Activated CD8-positive, alpha-beta memory T cell treated with anti-CD3 and anti-CD28 coated beads, Interleukin-2, amount 50 U/mL, for 1 hour (primary cell): Measurements from ENCODE around the gene GJD4.

Source experiments
- DNase-seq: peaks from one replicate; pipeline ENCODE4 v3.0.0-alpha.2; 2020; ENCODE audit errors: extremely low read depth

Gene GJD4

DNA sequence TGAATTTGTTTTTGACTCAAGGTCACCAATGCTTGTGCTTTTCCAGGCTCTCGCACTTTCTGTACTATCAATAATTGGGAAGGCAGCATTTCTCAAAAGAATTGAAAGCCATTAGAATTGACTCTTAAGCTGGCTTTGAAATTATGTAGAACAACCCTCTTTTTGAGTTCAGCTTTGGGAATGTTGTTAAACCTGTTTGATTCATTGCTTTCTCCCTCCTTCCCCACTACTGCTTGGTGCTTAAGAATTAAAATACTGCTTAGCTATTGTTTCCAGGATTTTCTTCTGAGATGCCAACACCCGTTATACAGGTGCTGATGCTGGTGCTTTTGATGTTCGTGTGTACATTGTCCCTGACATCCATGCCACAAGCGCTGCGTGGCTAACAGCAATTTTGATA is 52.5 kb downstream of the GJD4 start:
- no peak for DNase-seq
